Left lung (tissue), 10 donors: ENCODE results near the gene CCDC74A. TPM values are rescaled to one million over a fixed set of nuclear protein-coding genes. Genes with fewer than 3 reads are reported as not detected.

Experiments used
- ATAC-seq: fragments of 200-7000 bp; cut with Tn5 transposase; one replicate; pipeline ENCODE4 v1.9.1; 2020; ENCODE audit warnings: moderate library complexity
- DNase-seq, 4 donors: peaks; one replicate each; pipeline ENCODE4 v3.0.0-alpha.2; 2013 to 2020
- H3K27ac ChIP-seq, 2 donors: fragments of 200-600 bp; sonication (generic) in 1 of 2; one replicate each; pipeline versions ENCODE4 v1.5.0 to v1.8.0; 2020 to 2021
- H3K27me3 ChIP-seq, 2 donors: fragments of 200-600 bp; sonication (generic) in 1 of 2; one replicate each; pipeline versions ENCODE4 v1.5.0 to v1.8.0; 2020 to 2021
- H3K36me3 ChIP-seq, 2 donors: fragments of 200-600 bp; sonication (generic) in 1 of 2; one replicate each; pipeline versions ENCODE4 v1.5.0 to v1.8.0; 2020 to 2021
- H3K4me1 ChIP-seq, 2 donors: fragments of 200-600 bp; one replicate each; pipeline ENCODE4 v1.8.0; 2021
- H3K4me3 ChIP-seq, 2 donors: fragments of 200-600 bp; sonication (generic) in 1 of 2; one replicate each; pipeline versions ENCODE4 v1.5.0 to v1.8.0; 2020 to 2021; ENCODE audit warnings: mild to moderate bottlenecking in 1 of 2
- H3K9me3 ChIP-seq, 2 donors: fragments of 200-600 bp; sonication (generic) in 1 of 2; one replicate each; pipeline versions ENCODE4 v1.5.0 to v1.8.0; 2020 to 2021
- intact Hi-C, 2 donors: fragments of 100-400 bp; cut with DNase I; formaldehyde crosslinking; loops; one replicate each; pipeline versions ENCODE4 v1.11.2 to v1.14.2; 2022
- microRNA-seq, 2 donors: library from miRNA; unstranded; fragments of <30 nt; microRNA quantifications; one replicate each; pipeline ENCODE4, GENCODE V29; 2019
- polyA plus RNA-seq, 6 donors: library from polyadenylated mRNA; unstranded; fragments of 120-200 nt; gene quantifications; one replicate each; pipeline ENCODE4 v1.2.1, GENCODE V29; 2013; ENCODE audit not compliant: insufficient read length in 6 of 6
- total RNA-seq, 2 donors: library from RNA; stranded (reverse); fragmentation: NEBNext Ultra II Directional; extraction: Animal tissue kit (Norgen Biotek cat#: 25700); gene quantifications; one replicate each; pipeline ENCODE4 v1.2.1, GENCODE V29; 2021
- TF ChIP-seq, protein P1 (sequence below), 2 donors: fragments of 200-600 bp; sonication (generic) in 1 of 2; IDR thresholded peaks; one replicate each; pipeline versions ENCODE4 v1.5.0 to v1.8.0; 2021; ENCODE audit warnings: antibody characterized with exemption in 2 of 2
- donor health status: DM: no; HTN: yes; CAD: no.
- donor health status: DM: no; HTN: no; CAD: no.

Gene CCDC74A
- total and polyA plus RNA-seq, 8 donors: 2.7 to 10.6 (median 7.6) TPM

DNA sequence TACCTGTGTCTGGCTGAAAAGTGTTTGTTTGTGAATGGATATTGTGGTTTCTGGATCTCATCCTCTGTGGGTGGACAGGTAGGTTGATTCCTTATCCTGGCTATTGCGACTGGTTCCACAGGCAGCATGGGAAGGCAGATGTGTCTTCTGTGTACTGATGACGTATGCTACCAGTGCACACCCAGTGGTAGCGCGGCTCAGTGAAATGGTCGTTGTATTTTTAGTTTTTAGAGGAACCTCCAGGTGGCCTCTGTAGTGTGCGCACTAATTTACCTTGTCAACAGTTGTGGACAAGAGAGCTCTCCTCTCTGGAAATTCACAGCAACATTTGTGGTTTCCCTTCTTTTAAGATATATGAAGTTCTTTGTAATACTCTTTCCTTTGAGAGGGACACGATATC, 52.5 kb downstream of the CCDC74A start:
- TF ChIP-seq, protein P1, sequence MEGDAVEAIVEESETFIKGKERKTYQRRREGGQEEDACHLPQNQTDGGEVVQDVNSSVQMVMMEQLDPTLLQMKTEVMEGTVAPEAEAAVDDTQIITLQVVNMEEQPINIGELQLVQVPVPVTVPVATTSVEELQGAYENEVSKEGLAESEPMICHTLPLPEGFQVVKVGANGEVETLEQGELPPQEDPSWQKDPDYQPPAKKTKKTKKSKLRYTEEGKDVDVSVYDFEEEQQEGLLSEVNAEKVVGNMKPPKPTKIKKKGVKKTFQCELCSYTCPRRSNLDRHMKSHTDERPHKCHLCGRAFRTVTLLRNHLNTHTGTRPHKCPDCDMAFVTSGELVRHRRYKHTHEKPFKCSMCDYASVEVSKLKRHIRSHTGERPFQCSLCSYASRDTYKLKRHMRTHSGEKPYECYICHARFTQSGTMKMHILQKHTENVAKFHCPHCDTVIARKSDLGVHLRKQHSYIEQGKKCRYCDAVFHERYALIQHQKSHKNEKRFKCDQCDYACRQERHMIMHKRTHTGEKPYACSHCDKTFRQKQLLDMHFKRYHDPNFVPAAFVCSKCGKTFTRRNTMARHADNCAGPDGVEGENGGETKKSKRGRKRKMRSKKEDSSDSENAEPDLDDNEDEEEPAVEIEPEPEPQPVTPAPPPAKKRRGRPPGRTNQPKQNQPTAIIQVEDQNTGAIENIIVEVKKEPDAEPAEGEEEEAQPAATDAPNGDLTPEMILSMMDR (IDR thresholded peaks at IDR 0.05): no peak
- H3K27ac ChIP-seq: no peak overlapping the region
- H3K4me1 ChIP-seq: no peaks in the 10 kb centered on the region
- DNase-seq (no peak), ATAC-seq (no peak)
- H3K4me3 ChIP-seq: no peak overlapping the region
- no peaks in the 10 kb centered on the region for H3K27me3 ChIP-seq
- intact Hi-C loops: no loop called here
- no peaks in the 10 kb centered on the region for H3K9me3 ChIP-seq
- H3K36me3 ChIP-seq: no peaks in the 10 kb centered on the region

Small RNAs within 50 kb of the gene (microRNA-seq; reads per million reads assigned to microRNA genes)
- gene MIR4784: 0 reads per million in 2 donors

Other genes with a start within 250 kb of the CCDC74A start
- gene RAB6D, start 163.7 kb upstream of the CCDC74A start, total RNA-seq: not detected
- gene RAB6D, start 163.7 kb upstream of the CCDC74A start, polyA plus RNA-seq: 1 to 10 TPM; 1.5 to 2.5 (median 2.1) TPM
- not detected for gene TUBA3D, start 51.8 kb upstream of the CCDC74A start, total RNA-seq
- gene TUBA3D, start 51.8 kb upstream of the CCDC74A start, polyA plus RNA-seq: 1 to 10 TPM in 5 of 6 donors, under 1 TPM in 1; 0.86 to 1.5 (median 1.2) TPM
- 10 to 100 TPM; 43.4 to 59.8 TPM for gene MZT2A, start 35.5 kb upstream of the CCDC74A start, total RNA-seq
- gene MZT2A, start 35.5 kb upstream of the CCDC74A start, polyA plus RNA-seq: 10 to 100 TPM; 32.2 to 67.5 (median 45.1) TPM